ENCODE measurements around the gene C5orf46. TPM values are rescaled to one million over a fixed set of nuclear protein-coding genes. Genes with fewer than 3 reads are reported as not detected.

C5orf46 gene
- total RNA-seq, 4 donors from 2014 or later, result 28.2 to 130 (median 86.4) TPM

- Histone ChIP-seq H3K4me1 (no peaks in the 10 kb centered on the region), H3K27me3 (no peaks in the 10 kb centered on the region), H3K36me3 (no peaks in the 10 kb centered on the region), H3K9me3 (no peaks in the 10 kb centered on the region), H3K27ac (no peak overlapping the region), H3K4me3 (no peak overlapping the region)
- no peak for DNase-seq (ENCODE audit: low spot score in 2 of 2)
- no peak for TF ChIP-seq POLR2AphosphoS5 (IDR thresholded peaks at IDR 0.05)
- TF ChIP-seq EP300 (IDR thresholded peaks at IDR 0.05), result no peak
- TF ChIP-seq POLR2A (IDR thresholded peaks at IDR 0.05), result no peak
- no peak for TF ChIP-seq CTCF (IDR thresholded peaks at IDR 0.05)
- 88% methylated on average over 4 of the region's 4 CpGs for WGBS
Observed at GRCh38 chr5:147920420-147921030, 14.2 kb upstream of the C5orf46 start.

- Histone ChIP-seq H3K36me3 (no peaks in the 10 kb centered on the region), H3K9me3 (no peaks in the 10 kb centered on the region), H3K27ac (no peak overlapping the region), H3K4me1 (no peaks in the 10 kb centered on the region), H3K4me3 (no peak overlapping the region), H3K27me3 (no peaks in the 10 kb centered on the region)
- 62% methylated on average over 3 of the region's 3 CpGs for whole genome bisulfite sequencing
- DNase-seq (ENCODE audit: low spot score in 2 of 2), result no peak
- TF ChIP-seq POLR2A (IDR thresholded peaks at IDR 0.05), result no peak
- no peak for TF ChIP-seq POLR2AphosphoS5 (IDR thresholded peaks at IDR 0.05)
- TF ChIP-seq EP300 (IDR thresholded peaks at IDR 0.05), result no peak
- no peak for TF ChIP-seq CTCF (IDR thresholded peaks at IDR 0.05)
Observed at GRCh38 chr5:147918899-147919298, 12.6 kb upstream of the C5orf46 start.

- H3K27ac ChIP-seq, result no peak overlapping the region
- no peaks in the 10 kb centered on the region for H3K9me3 ChIP-seq
- H3K4me1 ChIP-seq, result no peaks in the 10 kb centered on the region
- no peaks in the 10 kb centered on the region for H3K27me3 ChIP-seq
- H3K36me3 ChIP-seq, result no peaks in the 10 kb centered on the region
- 31% methylated on average over 2 of the region's 2 CpGs for WGBS
- no peak for TF ChIP-seq POLR2AphosphoS5 (IDR thresholded peaks at IDR 0.05)
- no peak for TF ChIP-seq CTCF (IDR thresholded peaks at IDR 0.05)
- no peak for TF ChIP-seq EP300 (IDR thresholded peaks at IDR 0.05)
- no peak for TF ChIP-seq POLR2A (IDR thresholded peaks at IDR 0.05)
- no peak overlapping the region for H3K4me3 ChIP-seq
- DNase-seq (ENCODE audit: low spot score in 2 of 2), result no peak
Observed at GRCh38 chr5:147918101-147918685, 11.9 kb upstream of the C5orf46 start.

DNA sequence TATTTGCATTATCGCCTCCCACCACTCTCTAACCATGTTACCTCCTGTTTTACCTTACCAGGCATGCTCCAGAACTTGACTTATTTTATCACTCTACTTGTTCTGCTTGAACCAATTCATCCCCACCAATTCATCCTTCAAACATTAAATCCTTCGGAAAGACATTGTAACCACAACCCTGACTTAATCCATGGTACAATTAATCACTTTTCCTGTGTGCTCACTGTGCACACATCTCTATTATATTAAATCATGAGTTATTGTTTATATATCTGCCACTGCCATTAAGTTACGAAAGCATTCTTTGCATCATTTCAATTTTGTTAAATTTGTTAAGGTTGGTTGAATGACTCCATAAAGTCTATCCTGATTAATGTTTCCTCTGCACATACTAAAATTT is 7.4 kb upstream of the C5orf46 start:
- Histone ChIP-seq H3K27me3 (no peaks in the 10 kb centered on the region), H3K36me3 (no peaks in the 10 kb centered on the region), H3K4me1 (peaks cover 22% of the 10 kb centered on the region), H3K4me3 (no peak overlapping the region), H3K9me3 (no peaks in the 10 kb centered on the region), H3K27ac (no peak overlapping the region)
- 85% methylated on average over 3 of the region's 3 CpGs for WGBS
- DNase-seq (ENCODE audit: low spot score in 2 of 2), result no peak
- TF ChIP-seq EP300 (IDR thresholded peaks at IDR 0.05), result no peak
- TF ChIP-seq POLR2AphosphoS5 (IDR thresholded peaks at IDR 0.05), result no peak
- TF ChIP-seq POLR2A (IDR thresholded peaks at IDR 0.05), result no peak
- TF ChIP-seq CTCF (IDR thresholded peaks at IDR 0.05), result no peak

DNA sequence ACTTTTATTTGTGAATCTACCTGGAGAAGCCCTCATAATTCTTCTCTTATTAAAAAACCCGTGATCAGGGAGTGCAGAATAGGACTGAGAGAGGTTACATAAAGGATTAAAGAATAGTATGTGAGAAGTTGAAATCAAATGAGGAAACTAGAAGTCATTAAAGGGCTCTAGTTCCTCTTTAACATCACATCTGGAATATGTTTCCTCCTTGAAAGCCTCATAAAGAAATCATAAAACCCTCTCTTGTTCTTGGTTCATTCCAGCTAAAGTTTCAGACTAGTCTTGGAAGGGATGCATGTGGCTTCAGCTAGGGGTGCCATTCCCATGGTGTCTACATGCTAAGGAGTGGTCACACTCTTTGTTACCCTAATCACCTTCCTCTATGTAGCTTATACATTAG is 5.7 kb upstream of the C5orf46 start:
- Histone ChIP-seq H3K9me3 (no peaks in the 10 kb centered on the region), H3K27me3 (no peaks in the 10 kb centered on the region), H3K4me3 (no peak overlapping the region), H3K27ac (no peak overlapping the region), H3K4me1 (peaks cover 22% of the 10 kb centered on the region), H3K36me3 (no peaks in the 10 kb centered on the region)
- no peak for DNase-seq (ENCODE audit: low spot score in 2 of 2)
- WGBS, result 52% methylated on average over 1 of the region's 1 CpG
- TF ChIP-seq POLR2AphosphoS5 (IDR thresholded peaks at IDR 0.05) (no peak), EP300 (IDR thresholded peaks at IDR 0.05) (no peak), POLR2A (IDR thresholded peaks at IDR 0.05) (no peak), CTCF (IDR thresholded peaks at IDR 0.05) (no peak)

Measured in suprapubic skin (tissue), 4 donors.